ENCODE data around the gene PCSK1. TPM values are rescaled to one million over a fixed set of nuclear protein-coding genes. Genes with fewer than 3 reads are reported as not detected.

The PCSK1 gene
- polyA plus RNA-seq, 3 donors: not detected

- H3K36me3 ChIP-seq (replicated peaks in 1 of 2; ENCODE audit: control insufficient read depth in 1 of 2, insufficient read depth in 2 of 2, low read length in 2 of 2): no peaks in the 10 kb centered on the region
- Mint-ChIP-seq H3K36me3 (no peaks in the 10 kb centered on the region), H3K9me3 (peaks cover 0 to 2% (median 0%) of the 10 kb centered on the region in 7 donors), H3K27ac (no peak overlapping the region), H3K4me3 (peak overlapping the region; percentile 64 to 73), H3K27me3 (ENCODE audit: low read depth in 3 of 3) (peaks cover 12 to 25% (median 23%) of the 10 kb centered on the region in 3 donors), H3K4me1 (peaks cover 12% of the 10 kb centered on the region)
- H3K4me3 ChIP-seq (replicated peaks in 1 of 3; ENCODE audit: low read depth in 2 of 3, low read length in 3 of 3): peak overlapping the region in 2 of 3 experiments; percentile 7 to 37
- H3K4me2 ChIP-seq (replicated peaks; ENCODE audit: extremely low read depth, low read length, poor library complexity, severe bottlenecking): peak overlapping the region; percentile 24
- peak in 1 of 3 donors; percentile 13 for DNase-seq
- no peak for TF ChIP-seq CTCF (IDR thresholded peaks at IDR 0.05)
- no peaks in the 10 kb centered on the region for H4K20me1 ChIP-seq (ENCODE audit: insufficient read depth, low read length)
- peak overlapping the region; percentile 9 for H2AFZ ChIP-seq (ENCODE audit: insufficient read depth, low read depth, low read length, poor library complexity, severe bottlenecking)
- H3K9me3 ChIP-seq (replicated peaks in 1 of 2; ENCODE audit: control insufficient read depth in 1 of 2, insufficient read depth in 1 of 2, low read length in 2 of 2): no peaks in the 10 kb centered on the region
- no CpG with 5 or more reads among the region's 3 CpGs for WGBS (ENCODE audit: insufficient coverage)
- no peak overlapping the region for H3K9ac ChIP-seq (ENCODE audit: insufficient read depth, low read length, poor library complexity, severe bottlenecking)
- H3K4me1 ChIP-seq (ENCODE audit: control insufficient read depth in 1 of 2, insufficient read depth in 2 of 2, low read length in 2 of 2): peaks cover 0 to 2% of the 10 kb centered on the region in 2 donors
- intact Hi-C loops (cut with micrococcal nuclease): no loop called here
- peaks cover 9 to 21% of the 10 kb centered on the region in 2 donors for H3K27me3 ChIP-seq (ENCODE audit: control insufficient read depth in 2 of 2, insufficient read depth in 2 of 2, low read length in 2 of 2)
- H3K79me2 ChIP-seq (ENCODE audit: insufficient read depth, low read length): no peaks in the 10 kb centered on the region
- no peak overlapping the region for H3K27ac ChIP-seq (ENCODE audit: low read depth in 1 of 2, low read length in 2 of 2)
Measured at GRCh38 chr5:96439477-96440184, 6.6 kb upstream of the PCSK1 start.

- no peaks in the 10 kb centered on the region for H4K20me1 ChIP-seq (ENCODE audit: insufficient read depth, low read length)
- peaks cover 15 to 36% of the 10 kb centered on the region in 2 donors for H3K9me3 ChIP-seq (replicated peaks in 1 of 2; ENCODE audit: control insufficient read depth in 1 of 2, insufficient read depth in 1 of 2, low read length in 2 of 2)
- Mint-ChIP-seq H3K4me3 (peak overlapping the region in 1 of 2 donors; percentile 88), H3K4me1 (peaks cover 2% of the 10 kb centered on the region), H3K9me3 (peaks cover 0 to 30% (median 25%) of the 10 kb centered on the region in 7 donors), H3K27ac (peak overlapping the region in 1 of 7 donors; percentile 11), H3K27me3 (ENCODE audit: low read depth in 3 of 3) (peaks cover 50 to 68% (median 62%) of the 10 kb centered on the region in 3 donors), H3K36me3 (peaks cover 5% of the 10 kb centered on the region in 2 donors)
- no peak for DNase-seq
- no peak overlapping the region for H3K9ac ChIP-seq (ENCODE audit: insufficient read depth, low read length, poor library complexity, severe bottlenecking)
- H3K27me3 ChIP-seq (ENCODE audit: control insufficient read depth in 2 of 2, insufficient read depth in 2 of 2, low read length in 2 of 2): peaks cover 56 to 66% of the 10 kb centered on the region in 2 donors
- no peaks in the 10 kb centered on the region for H3K79me2 ChIP-seq (ENCODE audit: insufficient read depth, low read length)
- no peak overlapping the region for H2AFZ ChIP-seq (ENCODE audit: insufficient read depth, low read depth, low read length, poor library complexity, severe bottlenecking)
- H3K36me3 ChIP-seq (replicated peaks in 1 of 2; ENCODE audit: control insufficient read depth in 1 of 2, insufficient read depth in 2 of 2, low read length in 2 of 2): no peaks in the 10 kb centered on the region
- H3K4me1 ChIP-seq (ENCODE audit: control insufficient read depth in 1 of 2, insufficient read depth in 2 of 2, low read length in 2 of 2): no peaks in the 10 kb centered on the region
- H3K4me3 ChIP-seq (replicated peaks in 1 of 3; ENCODE audit: low read depth in 2 of 3, low read length in 3 of 3): no peak overlapping the region
- H3K4me2 ChIP-seq (replicated peaks; ENCODE audit: extremely low read depth, low read length, poor library complexity, severe bottlenecking): no peak overlapping the region
- intact Hi-C loops (cut with micrococcal nuclease): no loop called here
- TF ChIP-seq CTCF (IDR thresholded peaks at IDR 0.05): no peak
- WGBS (ENCODE audit: insufficient coverage): 3% methylated on average over 10 of the region's 11 CpGs
- H3K27ac ChIP-seq (ENCODE audit: low read depth in 1 of 2, low read length in 2 of 2): no peak overlapping the region
Measured at GRCh38 chr5:96434201-96434645, 1.2 kb upstream of the PCSK1 start.

Data from CD14-positive monocyte (primary cell).